SU-DHL-6 (cell line): Measurements from ENCODE around the gene HK1.

Experiments
- EZH2phosphoT487 ChIP-seq: fragments of 200-600 bp; sonication (generic), shearing (Covaris generic); conservative IDR thresholded peaks from 2 replicates; pipeline ENCODE4 v1.6.1; 2018; ENCODE audit warnings: mild to moderate bottlenecking, antibody characterized with exemption, low read length, moderate library complexity, mixed read lengths
- TF ChIP-seq, protein P1 (sequence below): fragments of 200-600 bp; sonication (generic); IDR thresholded peaks from one replicate; pipeline ENCODE4 v1.5.1; 2017; ENCODE audit warnings: antibody characterized with exemption, mild to moderate bottlenecking, low read length, moderate library complexity; ENCODE audit not compliant: insufficient read depth, poor library complexity, severe bottlenecking

DNA sequence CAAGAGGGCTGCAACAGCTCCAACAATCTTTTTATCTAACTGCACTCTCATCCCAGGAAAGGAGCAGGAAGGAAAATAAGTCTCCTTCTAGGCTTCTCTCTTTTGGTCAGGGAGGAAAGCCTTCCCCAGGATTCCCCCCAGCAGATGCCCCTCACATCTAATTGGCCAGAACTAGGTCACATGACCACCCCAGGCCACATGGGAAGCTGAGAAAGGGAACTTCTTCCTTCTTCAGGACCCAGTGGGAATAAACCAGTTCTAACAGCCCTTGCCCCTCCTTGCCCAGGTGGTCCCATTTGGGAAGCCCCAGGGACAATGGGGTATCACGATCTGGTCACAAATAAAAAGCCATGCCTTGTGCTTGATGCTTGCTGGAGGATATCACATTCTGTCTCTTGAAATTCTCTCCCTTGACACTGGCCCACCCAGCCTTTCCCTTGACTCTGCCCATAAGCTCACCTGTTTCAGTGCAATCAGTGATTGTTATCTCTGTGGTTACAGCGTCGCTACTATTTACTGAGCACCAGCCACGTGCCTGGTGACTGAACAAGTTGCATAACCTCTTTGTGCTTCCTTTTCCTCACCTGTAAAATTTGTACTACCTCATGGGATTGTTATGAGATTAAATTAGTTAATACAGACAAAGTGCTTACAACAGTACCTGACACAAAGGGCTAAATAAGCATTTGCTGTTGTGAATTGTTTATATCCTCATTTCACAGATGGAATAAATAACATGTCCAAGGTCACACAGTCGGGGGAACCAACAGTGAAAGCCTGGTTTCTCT is 147.4 kb downstream of the HK1 start:
- TF ChIP-seq, protein P1, sequence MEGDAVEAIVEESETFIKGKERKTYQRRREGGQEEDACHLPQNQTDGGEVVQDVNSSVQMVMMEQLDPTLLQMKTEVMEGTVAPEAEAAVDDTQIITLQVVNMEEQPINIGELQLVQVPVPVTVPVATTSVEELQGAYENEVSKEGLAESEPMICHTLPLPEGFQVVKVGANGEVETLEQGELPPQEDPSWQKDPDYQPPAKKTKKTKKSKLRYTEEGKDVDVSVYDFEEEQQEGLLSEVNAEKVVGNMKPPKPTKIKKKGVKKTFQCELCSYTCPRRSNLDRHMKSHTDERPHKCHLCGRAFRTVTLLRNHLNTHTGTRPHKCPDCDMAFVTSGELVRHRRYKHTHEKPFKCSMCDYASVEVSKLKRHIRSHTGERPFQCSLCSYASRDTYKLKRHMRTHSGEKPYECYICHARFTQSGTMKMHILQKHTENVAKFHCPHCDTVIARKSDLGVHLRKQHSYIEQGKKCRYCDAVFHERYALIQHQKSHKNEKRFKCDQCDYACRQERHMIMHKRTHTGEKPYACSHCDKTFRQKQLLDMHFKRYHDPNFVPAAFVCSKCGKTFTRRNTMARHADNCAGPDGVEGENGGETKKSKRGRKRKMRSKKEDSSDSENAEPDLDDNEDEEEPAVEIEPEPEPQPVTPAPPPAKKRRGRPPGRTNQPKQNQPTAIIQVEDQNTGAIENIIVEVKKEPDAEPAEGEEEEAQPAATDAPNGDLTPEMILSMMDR = no peak
- TF ChIP-seq EZH2phosphoT487 = no peak
